NCI-H82 treated with DMSO at 0.1 percent for 48 hours (cell line): ENCODE measurements around the gene AIG1.
A peak's percentile ranks its signal among the peaks of the same experiment; 100 is the strongest.
"Not testable (repeated sequence)": the region's sequence is repeated elsewhere in the genome, so short reads cannot be mapped to it uniquely, and the experiment has no call there.

Source experiments
- DNase-seq: peaks from one replicate; lab custom pipeline; 2025; ENCODE audit not compliant: unreplicated experiment; lab: John Stamatoyannopoulos, UW

The AIG1 gene

GRCh38 chr6:143313163-143313562, 252.5 kb downstream of the AIG1 start:
- DNase-seq: no peak

- no peak for DNase-seq
Measured at GRCh38 chr6:143321491-143322086, 260.9 kb downstream of the AIG1 start.

GRCh38 chr6:143322386-143322785, 261.7 kb downstream of the AIG1 start:
- no peak for DNase-seq

- no peak for DNase-seq
Measured at GRCh38 chr6:143323729-143324470, 263.2 kb downstream of the AIG1 start.

- DNase-seq: no peak
Measured at GRCh38 chr6:143325379-143326140, 264.9 kb downstream of the AIG1 start.

- no peak for DNase-seq
Measured at GRCh38 chr6:143328876-143329275, 268.2 kb downstream of the AIG1 start.

- DNase-seq: no peak
Measured at GRCh38 chr6:143329323-143329722, 268.6 kb downstream of the AIG1 start.

GRCh38 chr6:143331362-143331761, 270.7 kb downstream of the AIG1 start:
- DNase-seq: no peak

- no peak for DNase-seq
Measured at GRCh38 chr6:143332153-143332845, 271.6 kb downstream of the AIG1 start.

GRCh38 chr6:143333081-143333480, 272.4 kb downstream of the AIG1 start:
- DNase-seq: no peak

- DNase-seq: no peak
Measured at GRCh38 chr6:143333749-143334520, 273.2 kb downstream of the AIG1 start.

GRCh38 chr6:143335865-143336264, 275.2 kb downstream of the AIG1 start:
- DNase-seq: no peak

GRCh38 chr6:143336446-143337152, 275.9 kb downstream of the AIG1 start:
- no peak for DNase-seq

GRCh38 chr6:143337201-143337949, 276.7 kb downstream of the AIG1 start:
- peak; percentile 0 for DNase-seq

- no peak for DNase-seq
Measured at GRCh38 chr6:143339223-143339622, 278.5 kb downstream of the AIG1 start.

GRCh38 chr6:143345477-143345876, 284.8 kb downstream of the AIG1 start:
- not testable (repeated sequence) for DNase-seq

- DNase-seq: no peak
Measured at GRCh38 chr6:143346004-143346403, 285.3 kb downstream of the AIG1 start.

- no peak for DNase-seq
Measured at GRCh38 chr6:143348531-143348930, 287.8 kb downstream of the AIG1 start.

- DNase-seq: no peak
Measured at GRCh38 chr6:143349530-143349929, 288.8 kb downstream of the AIG1 start.
